GM06990 (cell line): Measurements from ENCODE around the gene RNF186.

ENCODE experiments used
- DNase-seq: peaks from one replicate; pipeline ENCODE4 v3.0.0-alpha.2; 2011; ENCODE audit not compliant: insufficient read length; ENCODE audit errors: extremely low read depth
- H3K27me3 ChIP-seq: replicated peaks from 2 replicates; pipeline ENCODE4 v1.6.0; 2011; ENCODE audit warnings: low read length; ENCODE audit not compliant: control insufficient read depth, insufficient read depth
- H3K36me3 ChIP-seq: 2 replicates; pipeline ENCODE4 v1.5.1; 2011; ENCODE audit warnings: low read length; ENCODE audit not compliant: control insufficient read depth, insufficient read depth
- H3K4me3 ChIP-seq: replicated peaks from 2 replicates; pipeline ENCODE4 v1.5.1; 2011; ENCODE audit warnings: low read depth, mild to moderate bottlenecking, control low read depth, low read length
- TF ChIP-seq, protein P1 (sequence below): IDR thresholded peaks from 2 replicates; pipeline ENCODE4 v1.5.1; 2011; ENCODE audit warnings: low read length, control low read depth, mild to moderate bottlenecking, inconsistent platforms; ENCODE audit not compliant: insufficient read depth, poor library complexity, severe bottlenecking

RNF186 gene

DNA sequence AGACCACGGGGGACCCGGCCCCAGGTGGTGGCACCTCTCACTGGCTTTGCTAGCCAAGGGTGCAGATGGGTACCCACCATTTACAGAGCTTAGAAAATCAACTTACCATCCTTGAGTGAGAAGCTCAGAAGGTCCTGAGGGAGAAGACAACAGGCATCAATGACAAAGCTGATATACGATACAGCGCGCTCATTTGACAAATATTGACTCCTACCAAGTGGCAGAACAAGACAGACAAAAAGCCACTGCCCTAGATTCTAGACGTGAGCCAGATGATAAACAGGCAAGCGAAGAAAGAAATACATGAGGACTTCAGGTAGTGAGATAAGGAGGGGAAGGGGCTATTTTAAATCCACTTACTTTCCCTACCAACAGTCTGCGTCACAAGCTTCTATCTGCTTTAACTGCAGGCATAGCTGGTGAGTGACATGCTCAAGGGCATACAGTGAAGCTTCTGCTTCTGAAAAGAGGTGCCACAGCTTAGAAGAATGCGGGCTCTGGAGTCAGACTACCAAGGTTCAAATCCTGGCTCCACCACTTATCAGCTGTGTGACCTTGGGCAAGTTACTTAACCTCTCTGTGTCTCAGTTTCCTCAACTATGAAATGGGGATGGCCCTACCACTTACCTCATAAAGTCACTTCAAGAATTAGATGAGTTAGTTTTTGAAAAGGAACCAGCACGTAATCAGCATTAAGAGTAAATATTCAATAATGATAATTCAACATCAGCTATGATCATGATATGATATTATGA is 44.5 kb downstream of the RNF186 start:
- Histone ChIP-seq H3K4me3 (no peak overlapping the region), H3K36me3 (peaks cover 2% of the 10 kb centered on the region), H3K27me3 (no peaks in the 10 kb centered on the region)
- TF ChIP-seq, protein P1, sequence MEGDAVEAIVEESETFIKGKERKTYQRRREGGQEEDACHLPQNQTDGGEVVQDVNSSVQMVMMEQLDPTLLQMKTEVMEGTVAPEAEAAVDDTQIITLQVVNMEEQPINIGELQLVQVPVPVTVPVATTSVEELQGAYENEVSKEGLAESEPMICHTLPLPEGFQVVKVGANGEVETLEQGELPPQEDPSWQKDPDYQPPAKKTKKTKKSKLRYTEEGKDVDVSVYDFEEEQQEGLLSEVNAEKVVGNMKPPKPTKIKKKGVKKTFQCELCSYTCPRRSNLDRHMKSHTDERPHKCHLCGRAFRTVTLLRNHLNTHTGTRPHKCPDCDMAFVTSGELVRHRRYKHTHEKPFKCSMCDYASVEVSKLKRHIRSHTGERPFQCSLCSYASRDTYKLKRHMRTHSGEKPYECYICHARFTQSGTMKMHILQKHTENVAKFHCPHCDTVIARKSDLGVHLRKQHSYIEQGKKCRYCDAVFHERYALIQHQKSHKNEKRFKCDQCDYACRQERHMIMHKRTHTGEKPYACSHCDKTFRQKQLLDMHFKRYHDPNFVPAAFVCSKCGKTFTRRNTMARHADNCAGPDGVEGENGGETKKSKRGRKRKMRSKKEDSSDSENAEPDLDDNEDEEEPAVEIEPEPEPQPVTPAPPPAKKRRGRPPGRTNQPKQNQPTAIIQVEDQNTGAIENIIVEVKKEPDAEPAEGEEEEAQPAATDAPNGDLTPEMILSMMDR, result no peak
- DNase-seq, result no peak

DNA sequence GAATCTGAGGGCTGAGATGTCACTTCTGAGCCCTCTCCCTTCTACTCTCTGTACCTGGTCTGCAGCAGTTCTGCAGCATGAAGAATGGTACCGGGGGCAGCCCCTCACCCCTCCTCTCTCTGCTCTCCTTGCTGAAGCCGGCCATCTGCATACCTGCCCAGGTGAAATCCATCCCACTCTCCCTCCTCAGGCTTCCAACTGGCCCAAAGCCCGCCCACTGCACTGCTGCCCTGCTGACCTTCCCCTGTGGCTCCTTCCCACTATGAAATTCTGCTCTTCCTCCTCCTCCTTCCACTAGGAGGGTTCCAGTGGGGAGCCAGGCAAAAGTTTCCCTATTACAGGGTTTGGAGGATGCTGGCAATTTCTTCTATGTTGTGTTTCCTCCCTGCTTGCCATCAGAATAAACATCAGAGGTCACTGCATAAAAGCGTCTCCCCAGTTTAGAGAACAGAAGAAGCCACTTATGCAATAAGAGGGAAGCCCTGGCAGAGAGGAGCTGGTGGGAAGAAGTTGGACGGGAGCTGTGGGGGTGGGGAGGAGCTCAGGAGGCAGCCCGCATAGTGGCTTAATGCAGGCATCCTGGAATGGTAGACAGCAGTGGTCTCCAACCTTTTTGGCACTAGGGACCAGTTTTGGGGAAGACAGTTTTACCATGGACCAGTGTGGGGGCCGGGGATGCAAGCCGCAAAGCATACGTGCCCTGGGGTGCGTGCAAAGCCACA is 45.7 kb downstream of the RNF186 start:
- Histone ChIP-seq H3K4me3 (no peak overlapping the region), H3K36me3 (peaks cover 2% of the 10 kb centered on the region), H3K27me3 (no peaks in the 10 kb centered on the region)
- TF ChIP-seq, protein P1, result no peak
- no peak for DNase-seq

DNA sequence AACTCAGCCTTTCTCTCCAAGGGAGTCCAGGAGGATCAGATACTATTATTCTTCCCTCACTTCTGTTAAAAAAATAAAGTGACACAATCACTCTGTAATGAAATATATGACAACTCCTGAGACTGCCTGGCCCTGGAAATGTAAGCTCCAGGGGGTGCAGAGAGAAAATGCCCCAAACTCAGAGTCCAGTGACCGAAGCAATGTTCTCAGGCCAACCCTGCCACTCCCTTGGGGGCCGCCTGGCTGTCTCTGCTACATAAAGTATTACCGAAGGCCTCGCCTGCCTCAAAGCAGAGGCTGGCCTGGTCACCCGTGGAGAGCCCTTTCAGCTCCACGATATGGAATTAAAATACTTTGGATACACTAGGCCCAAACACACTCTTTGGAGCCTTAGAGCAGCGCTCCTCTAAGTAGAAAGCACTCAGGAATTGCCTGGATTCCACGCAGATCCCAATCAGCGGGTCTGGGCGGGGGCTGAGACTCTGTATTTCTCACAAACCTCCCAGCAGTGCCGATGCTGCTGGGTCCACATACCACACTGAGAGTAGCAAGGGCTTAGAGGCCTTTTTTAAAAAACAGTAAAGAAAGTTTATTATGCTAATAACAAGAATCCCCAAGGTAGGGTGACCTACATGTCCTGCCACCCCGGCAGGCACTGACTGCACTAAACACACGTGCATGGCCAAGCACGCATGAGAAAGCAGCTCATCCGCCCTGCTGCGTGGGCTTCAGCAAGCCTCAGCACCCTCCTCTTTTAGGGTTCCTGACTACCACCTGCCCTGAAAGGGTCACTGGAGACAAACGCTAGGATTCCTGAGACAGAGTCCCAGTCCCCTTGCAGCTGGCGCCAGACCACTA is 46.5 kb downstream of the RNF186 start:
- no peaks in the 10 kb centered on the region for H3K27me3 ChIP-seq
- no peak overlapping the region for H3K4me3 ChIP-seq
- DNase-seq, result no peak
- peaks cover 2% of the 10 kb centered on the region for H3K36me3 ChIP-seq
- TF ChIP-seq, protein P1, result no peak

DNA sequence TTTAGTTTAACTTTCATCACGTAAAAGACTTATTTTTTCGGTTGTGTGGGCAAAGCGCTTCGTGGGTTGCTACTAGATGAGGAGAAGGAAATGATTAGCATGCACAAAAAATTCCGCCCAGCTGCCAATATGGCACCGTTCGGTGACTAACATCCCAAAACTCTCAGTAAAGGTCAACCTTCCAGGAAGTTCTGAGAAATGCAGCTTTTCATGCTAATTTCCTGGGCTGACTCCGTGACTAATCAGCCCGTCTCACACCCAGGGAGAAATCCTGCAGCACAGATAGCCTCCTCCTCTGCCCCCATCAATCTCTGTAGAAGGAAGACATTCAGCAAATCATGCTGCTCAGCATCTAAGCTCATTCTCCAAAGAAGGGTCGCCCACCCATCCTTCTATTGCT is 49.5 kb downstream of the RNF186 start:
- no peak for DNase-seq
- Histone ChIP-seq H3K27me3 (no peaks in the 10 kb centered on the region), H3K36me3 (peaks cover 2% of the 10 kb centered on the region), H3K4me3 (no peak overlapping the region)
- TF ChIP-seq, protein P1, result no peak

DNA sequence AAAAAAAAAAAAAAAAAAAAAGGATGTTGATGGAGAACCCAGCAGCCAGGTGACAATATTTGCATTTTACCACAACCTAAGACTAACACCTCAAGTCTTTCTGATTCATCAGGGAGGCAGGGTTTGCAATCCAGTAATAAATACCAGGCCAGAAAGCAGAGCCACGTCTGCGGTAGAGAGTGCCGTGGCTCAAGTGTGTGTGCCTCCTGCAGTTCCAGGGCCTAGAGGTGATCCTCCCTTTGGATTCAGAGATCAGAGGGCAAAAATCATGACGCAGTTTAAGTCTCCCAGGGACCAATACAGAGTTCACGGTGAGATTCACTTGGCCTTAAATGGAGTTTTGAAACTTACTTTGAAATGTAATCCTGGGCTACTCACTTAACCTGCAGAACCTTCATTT is 50.2 kb downstream of the RNF186 start:
- TF ChIP-seq, protein P1, result no peak
- no peak overlapping the region for H3K4me3 ChIP-seq
- no peaks in the 10 kb centered on the region for H3K27me3 ChIP-seq
- no peak for DNase-seq
- H3K36me3 ChIP-seq, result peaks cover 2% of the 10 kb centered on the region
